ENCODE measurements around the gene PCDHB8.
A peak's percentile ranks its signal among the peaks of the same experiment; 100 is the strongest.

DNA sequence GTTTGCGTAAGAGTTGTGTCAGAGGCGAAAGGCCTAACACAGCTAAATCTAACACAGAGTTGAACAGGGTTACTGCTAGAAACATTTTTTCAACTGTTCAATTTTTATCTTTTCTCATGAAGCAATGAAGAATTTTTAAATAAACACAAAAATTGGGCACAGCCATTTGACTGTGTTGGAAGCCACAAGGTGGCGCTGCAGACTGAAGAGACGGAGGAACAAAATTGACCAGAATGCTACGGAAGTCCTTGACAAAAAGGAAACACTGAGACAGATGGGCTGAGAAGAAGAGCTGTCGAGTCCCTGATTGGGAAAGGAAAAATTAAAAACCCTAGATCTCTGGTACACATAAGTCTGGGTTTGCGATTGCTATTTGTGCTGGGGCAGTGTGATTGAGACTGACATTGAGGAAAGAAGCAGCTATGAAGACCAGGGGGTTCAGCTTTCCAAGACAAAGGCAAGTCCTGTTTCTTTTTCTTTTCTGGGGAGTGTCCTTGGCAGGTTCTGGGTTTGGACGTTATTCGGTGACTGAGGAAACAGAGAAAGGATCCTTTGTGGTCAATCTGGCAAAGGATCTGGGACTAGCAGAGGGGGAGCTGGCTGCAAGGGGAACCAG is 9.4 kb downstream of the PCDHB8 start, which contains the start of gene PCDHB9:
- TF ChIP-seq, protein P1, sequence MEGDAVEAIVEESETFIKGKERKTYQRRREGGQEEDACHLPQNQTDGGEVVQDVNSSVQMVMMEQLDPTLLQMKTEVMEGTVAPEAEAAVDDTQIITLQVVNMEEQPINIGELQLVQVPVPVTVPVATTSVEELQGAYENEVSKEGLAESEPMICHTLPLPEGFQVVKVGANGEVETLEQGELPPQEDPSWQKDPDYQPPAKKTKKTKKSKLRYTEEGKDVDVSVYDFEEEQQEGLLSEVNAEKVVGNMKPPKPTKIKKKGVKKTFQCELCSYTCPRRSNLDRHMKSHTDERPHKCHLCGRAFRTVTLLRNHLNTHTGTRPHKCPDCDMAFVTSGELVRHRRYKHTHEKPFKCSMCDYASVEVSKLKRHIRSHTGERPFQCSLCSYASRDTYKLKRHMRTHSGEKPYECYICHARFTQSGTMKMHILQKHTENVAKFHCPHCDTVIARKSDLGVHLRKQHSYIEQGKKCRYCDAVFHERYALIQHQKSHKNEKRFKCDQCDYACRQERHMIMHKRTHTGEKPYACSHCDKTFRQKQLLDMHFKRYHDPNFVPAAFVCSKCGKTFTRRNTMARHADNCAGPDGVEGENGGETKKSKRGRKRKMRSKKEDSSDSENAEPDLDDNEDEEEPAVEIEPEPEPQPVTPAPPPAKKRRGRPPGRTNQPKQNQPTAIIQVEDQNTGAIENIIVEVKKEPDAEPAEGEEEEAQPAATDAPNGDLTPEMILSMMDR (IDR thresholded peaks at IDR 0.05; ENCODE audit: low read depth, low read length, missing input control): no peak
- TF ChIP-seq, protein P2, sequence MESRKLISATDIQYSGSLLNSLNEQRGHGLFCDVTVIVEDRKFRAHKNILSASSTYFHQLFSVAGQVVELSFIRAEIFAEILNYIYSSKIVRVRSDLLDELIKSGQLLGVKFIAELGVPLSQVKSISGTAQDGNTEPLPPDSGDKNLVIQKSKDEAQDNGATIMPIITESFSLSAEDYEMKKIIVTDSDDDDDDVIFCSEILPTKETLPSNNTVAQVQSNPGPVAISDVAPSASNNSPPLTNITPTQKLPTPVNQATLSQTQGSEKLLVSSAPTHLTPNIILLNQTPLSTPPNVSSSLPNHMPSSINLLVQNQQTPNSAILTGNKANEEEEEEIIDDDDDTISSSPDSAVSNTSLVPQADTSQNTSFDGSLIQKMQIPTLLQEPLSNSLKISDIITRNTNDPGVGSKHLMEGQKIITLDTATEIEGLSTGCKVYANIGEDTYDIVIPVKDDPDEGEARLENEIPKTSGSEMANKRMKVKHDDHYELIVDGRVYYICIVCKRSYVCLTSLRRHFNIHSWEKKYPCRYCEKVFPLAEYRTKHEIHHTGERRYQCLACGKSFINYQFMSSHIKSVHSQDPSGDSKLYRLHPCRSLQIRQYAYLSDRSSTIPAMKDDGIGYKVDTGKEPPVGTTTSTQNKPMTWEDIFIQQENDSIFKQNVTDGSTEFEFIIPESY (IDR thresholded peaks at IDR 0.05): no peak
- TF ChIP-seq TAF1 (conservative IDR thresholded peaks at IDR 0.05): no peak
- TF ChIP-seq GABPA (IDR thresholded peaks at IDR 0.05 in 1 of 2, conservative IDR thresholded peaks at IDR 0.05 in 1 of 2): no peak
- TF ChIP-seq JUND (IDR thresholded peaks at IDR 0.05): no peak
- TF ChIP-seq, protein P3, sequence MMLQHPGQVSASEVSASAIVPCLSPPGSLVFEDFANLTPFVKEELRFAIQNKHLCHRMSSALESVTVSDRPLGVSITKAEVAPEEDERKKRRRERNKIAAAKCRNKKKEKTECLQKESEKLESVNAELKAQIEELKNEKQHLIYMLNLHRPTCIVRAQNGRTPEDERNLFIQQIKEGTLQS (IDR thresholded peaks at IDR 0.05): no peak
- peak in 1 of 2 donors; percentile 16 for TF ChIP-seq RAD21 (IDR thresholded peaks at IDR 0.05)
- no peak for TF ChIP-seq SP1 (IDR thresholded peaks at IDR 0.05)
- TF ChIP-seq, protein P4, sequence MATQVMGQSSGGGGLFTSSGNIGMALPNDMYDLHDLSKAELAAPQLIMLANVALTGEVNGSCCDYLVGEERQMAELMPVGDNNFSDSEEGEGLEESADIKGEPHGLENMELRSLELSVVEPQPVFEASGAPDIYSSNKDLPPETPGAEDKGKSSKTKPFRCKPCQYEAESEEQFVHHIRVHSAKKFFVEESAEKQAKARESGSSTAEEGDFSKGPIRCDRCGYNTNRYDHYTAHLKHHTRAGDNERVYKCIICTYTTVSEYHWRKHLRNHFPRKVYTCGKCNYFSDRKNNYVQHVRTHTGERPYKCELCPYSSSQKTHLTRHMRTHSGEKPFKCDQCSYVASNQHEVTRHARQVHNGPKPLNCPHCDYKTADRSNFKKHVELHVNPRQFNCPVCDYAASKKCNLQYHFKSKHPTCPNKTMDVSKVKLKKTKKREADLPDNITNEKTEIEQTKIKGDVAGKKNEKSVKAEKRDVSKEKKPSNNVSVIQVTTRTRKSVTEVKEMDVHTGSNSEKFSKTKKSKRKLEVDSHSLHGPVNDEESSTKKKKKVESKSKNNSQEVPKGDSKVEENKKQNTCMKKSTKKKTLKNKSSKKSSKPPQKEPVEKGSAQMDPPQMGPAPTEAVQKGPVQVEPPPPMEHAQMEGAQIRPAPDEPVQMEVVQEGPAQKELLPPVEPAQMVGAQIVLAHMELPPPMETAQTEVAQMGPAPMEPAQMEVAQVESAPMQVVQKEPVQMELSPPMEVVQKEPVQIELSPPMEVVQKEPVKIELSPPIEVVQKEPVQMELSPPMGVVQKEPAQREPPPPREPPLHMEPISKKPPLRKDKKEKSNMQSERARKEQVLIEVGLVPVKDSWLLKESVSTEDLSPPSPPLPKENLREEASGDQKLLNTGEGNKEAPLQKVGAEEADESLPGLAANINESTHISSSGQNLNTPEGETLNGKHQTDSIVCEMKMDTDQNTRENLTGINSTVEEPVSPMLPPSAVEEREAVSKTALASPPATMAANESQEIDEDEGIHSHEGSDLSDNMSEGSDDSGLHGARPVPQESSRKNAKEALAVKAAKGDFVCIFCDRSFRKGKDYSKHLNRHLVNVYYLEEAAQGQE (IDR thresholded peaks at IDR 0.05): no peak
- TF ChIP-seq, protein P5, sequence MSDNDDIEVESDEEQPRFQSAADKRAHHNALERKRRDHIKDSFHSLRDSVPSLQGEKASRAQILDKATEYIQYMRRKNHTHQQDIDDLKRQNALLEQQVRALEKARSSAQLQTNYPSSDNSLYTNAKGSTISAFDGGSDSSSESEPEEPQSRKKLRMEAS (IDR thresholded peaks at IDR 0.05): no peak
- TF ChIP-seq YY1 (IDR thresholded peaks at IDR 0.05): no peak
- no peak for TF ChIP-seq HNF4A (conservative IDR thresholded peaks at IDR 0.05)
- TF ChIP-seq EGR1 (IDR thresholded peaks at IDR 0.05; ENCODE audit: low read depth in 2 of 2): no peak
- no peak for TF ChIP-seq FOXA1 (IDR thresholded peaks at IDR 0.05)

All from liver (tissue), 3 donors.